HG03460 (cell line): Measurements from ENCODE around the gene PSMB10.

Experiments
- ATAC-seq: cut with Tn5 transposase; IDR thresholded peaks from one replicate; pipeline ENCODE4 v1.9.1; 2021; ENCODE audit not compliant: unreplicated experiment

The PSMB10 gene

DNA sequence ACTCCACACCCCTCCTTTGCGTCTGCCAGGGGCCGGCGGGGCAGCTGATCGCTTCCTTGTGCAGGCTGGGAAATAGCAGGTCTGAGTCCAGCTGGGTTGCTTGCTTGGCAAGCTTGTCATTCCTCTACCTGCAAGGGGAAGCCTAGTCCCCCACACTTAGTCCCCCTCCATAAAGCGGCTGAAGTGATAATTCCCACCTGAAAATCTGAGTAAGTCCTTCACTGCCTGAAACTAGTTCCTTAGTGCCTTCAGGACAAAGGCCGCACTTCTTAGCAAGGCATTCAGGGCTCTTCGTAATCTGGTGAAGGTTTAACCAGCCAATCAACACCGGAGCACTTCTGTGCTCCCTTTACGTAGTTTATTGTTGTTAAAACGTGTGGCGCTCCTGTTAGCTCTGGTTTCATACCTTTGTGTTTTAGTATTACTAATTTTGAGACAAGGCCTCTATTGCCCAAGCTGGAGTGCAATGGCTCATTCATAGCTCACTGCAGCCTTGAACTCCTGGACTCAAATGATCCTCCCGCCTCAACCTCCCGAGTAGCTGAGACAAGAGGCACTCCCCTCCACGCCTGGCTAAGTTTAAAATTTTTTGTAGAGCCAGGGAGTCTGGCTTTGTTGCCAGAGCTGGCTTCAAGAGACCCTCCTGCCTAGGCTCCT lies 42.8 kb downstream of the PSMB10 start:
- ATAC-seq, result no peak

DNA sequence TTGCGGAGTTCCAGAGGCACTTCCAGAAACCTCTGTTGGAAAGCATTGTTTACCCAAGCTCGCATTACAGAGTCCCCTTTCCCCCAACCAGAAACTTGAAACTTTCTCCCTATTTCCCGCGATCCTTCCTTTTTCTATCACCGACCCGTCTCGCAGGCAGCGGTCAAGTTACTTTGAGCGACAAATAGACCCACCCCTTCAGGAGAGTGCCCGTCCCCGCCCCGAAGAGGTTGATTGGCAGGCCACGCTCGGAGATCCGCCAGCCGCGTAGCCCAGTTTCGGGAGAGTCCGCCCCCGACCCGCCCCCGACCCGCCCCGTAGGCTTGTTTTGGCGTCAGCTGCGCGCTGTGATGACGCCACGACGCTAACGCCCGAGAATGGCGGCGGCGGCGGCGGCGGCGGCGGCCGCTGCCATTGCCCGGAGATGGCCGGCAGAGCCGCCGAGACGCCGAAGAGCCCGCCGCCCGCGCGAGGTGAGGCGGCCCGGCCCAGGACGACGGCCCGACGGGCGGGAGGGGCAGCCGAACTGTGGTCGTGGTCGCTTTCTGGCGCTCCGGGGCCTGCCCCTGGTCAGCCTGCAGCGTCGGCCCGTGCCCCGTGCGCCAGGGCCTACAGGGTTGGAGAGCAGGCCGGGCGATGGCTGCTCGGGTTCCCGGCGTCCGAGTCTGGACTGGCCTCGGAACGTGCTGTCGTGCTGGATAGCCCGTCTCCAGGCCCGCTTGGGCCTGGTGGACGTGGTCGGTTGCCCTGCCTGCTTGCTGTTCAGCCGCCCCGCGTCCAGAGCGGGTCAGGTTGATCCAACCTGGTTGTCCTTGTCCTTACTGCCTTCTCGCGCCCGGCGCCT lies 43.5 kb downstream of the PSMB10 start, which contains the start of gene PSKH1:
TSS of gene PSKH1 (plus strand) at position 356 of the 844 bp plus-strand sequence. CDS start 15,496 bp downstream, outside the sequence.
- ATAC-seq, result peak; percentile 88

GRCh38 chr16:67892375-67892774 lies 44.3 kb downstream of the PSMB10 start:
- no peak for ATAC-seq

DNA sequence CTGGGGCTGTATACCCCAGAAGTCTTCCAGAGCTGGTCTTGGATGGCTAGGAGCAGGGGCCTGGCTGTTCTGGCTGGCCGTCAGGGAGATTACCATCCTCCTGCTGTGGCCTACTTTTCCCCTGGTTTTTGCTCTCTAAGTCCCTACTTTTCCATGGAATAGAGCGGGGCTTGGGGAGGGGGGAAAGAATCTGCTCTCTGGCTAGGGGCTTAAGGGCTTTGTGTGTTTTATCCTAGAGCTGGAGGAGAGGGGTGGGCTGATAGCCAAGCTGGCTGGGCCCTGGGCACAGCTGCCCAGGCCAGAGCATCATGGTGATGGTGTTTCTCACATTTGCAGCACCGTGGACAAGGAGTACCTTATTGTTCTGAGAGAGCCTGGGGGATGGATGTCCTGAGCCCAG lies 48.3 kb downstream of the PSMB10 start:
- no peak for ATAC-seq

GRCh38 chr16:67886387-67886786 lies 50.3 kb downstream of the PSMB10 start:
- no peak for ATAC-seq

DNA sequence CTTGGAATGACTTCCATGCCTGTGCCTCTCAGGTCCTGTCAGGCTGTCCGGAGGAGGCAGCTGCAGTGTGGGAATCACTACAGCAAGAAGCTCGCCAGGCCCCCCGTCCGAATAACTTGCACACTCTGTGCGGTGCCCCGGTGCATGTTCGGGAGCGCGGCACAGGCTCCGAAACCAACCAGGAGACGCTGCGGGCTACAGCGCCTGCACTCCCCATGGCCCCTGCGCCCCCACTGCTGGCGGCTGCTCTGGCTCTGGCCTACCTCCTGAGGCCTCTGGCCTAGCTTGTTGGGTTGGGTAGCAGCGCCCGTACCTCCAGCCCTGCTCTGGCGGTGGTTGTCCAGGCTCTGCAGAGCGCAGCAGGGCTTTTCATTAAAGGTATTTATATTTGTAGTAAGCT lies 50.7 kb downstream of the PSMB10 start:
- no peak for ATAC-seq

DNA sequence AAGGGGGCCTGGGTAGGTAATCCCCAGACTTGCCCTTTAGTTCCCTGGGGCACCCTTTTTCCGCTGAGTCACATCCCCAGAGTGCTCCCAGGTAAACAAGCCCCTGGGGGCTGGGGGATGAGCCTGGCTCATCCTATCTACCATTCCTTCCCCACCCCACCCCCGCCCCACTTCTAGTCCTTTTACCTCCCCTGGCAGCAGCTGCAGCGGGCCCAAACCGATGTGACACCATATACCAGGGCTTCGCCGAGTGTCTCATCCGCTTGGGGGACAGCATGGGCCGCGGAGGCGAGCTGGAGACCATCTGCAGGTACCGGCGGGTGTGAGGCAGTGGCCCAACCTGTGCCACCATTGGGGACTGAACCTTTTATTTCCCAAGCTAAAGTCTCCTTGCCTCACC lies 51.1 kb downstream of the PSMB10 start:
- no peak for ATAC-seq

DNA sequence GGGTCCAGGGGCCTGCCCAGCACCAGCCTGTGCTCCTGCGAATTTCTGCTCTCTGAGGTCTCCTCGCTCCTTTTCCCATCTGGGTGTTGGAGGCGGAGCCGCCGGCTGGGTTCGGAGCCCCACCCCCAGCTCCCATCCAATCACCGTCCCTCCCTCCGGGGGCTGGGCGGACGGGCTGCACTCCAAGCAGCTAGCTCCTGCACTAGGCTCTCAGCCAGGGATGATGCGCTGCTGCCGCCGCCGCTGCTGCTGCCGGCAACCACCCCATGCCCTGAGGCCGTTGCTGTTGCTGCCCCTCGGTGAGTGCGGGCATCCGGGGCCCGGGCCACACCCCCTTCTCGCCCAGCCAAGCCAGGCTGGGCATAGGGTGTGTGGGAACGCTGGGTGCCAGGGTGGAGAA lies 52.0 kb downstream of the PSMB10 start, which contains the start of gene NRN1L:
TSS of gene NRN1L (plus strand) at position 202 of the 400 bp plus-strand sequence. CDS start at position 221, 19 bp downstream.
- no peak for ATAC-seq
